Uterus (tissue), 4 donors: Measurements from ENCODE around the gene TMEM202. TPM values are rescaled to one million over a fixed set of nuclear protein-coding genes. Genes with fewer than 3 reads are reported as not detected.
"Not testable (repeated sequence)": the region's sequence is repeated elsewhere in the genome, so short reads cannot be mapped to it uniquely, and the experiment has no call there.

Source experiments
- DNase-seq, 2 donors: peaks; one replicate each; pipeline ENCODE4 v3.0.0-alpha.2; 2019 to 2020
- H3K27ac ChIP-seq, 2 donors: fragments of 200-600 bp; sonication (generic); 1 replicate in 1 of 2; 2 replicates in 1 of 2; pipeline ENCODE4 v1.5.1; 2016 to 2018
- H3K27me3 ChIP-seq, 2 donors: fragments of 200-600 bp; sonication (generic); one replicate each; pipeline ENCODE4 v1.5.1; 2018 to 2019; ENCODE audit warnings: control low read depth in 1 of 2
- H3K36me3 ChIP-seq, 2 donors: fragments of 200-600 bp; sonication (generic); one replicate each; pipeline ENCODE4 v1.5.1; 2019; ENCODE audit warnings: control low read depth in 1 of 2
- H3K4me1 ChIP-seq, 2 donors: fragments of 200-600 bp; sonication (generic); one replicate each; pipeline ENCODE4 v1.5.1; 2018 to 2019; ENCODE audit warnings: control low read depth in 1 of 2
- H3K4me3 ChIP-seq, 2 donors: fragments of 200-600 bp; sonication (generic); 1 replicate in 1 of 2; 2 replicates in 1 of 2; pipeline ENCODE4 v1.5.1; 2018 to 2019; ENCODE audit warnings: mild to moderate bottlenecking in 1 of 2
- H3K9me3 ChIP-seq, 2 donors: fragments of 200-600 bp; sonication (generic); one replicate each; pipeline ENCODE4 v1.5.1; 2019; ENCODE audit warnings: control low read depth in 1 of 2
- CTCF ChIP-seq, 4 experiments: fragments of 200-600 bp in 2 of 4; fragments of 450-650 bp in 2 of 4; sonication (generic) in 2 of 4; IDR thresholded peaks; one replicate each; pipeline ENCODE4 v1.5.1; 2016 to 2019; ENCODE audit warnings: antibody characterized with exemption in 4 of 4, mild to moderate bottlenecking in 2 of 4, moderate library complexity in 1 of 4
- POLR2A ChIP-seq, 2 donors: fragments of 450-650 bp; IDR thresholded peaks; one replicate each; pipeline ENCODE4 v1.6.1; 2016; ENCODE audit warnings: antibody characterized with exemption in 2 of 2, mild to moderate bottlenecking in 1 of 2, moderate library complexity in 1 of 2
- intact Hi-C: fragments of 100-400 bp; cut with DNase I; formaldehyde crosslinking; loops from one replicate; pipeline ENCODE4 v1.15.1; 2023; ENCODE audit warnings: low total_unique reads
- total RNA-seq, 4 donors: library from RNA; depleted of rRNA in 3 of 4; stranded (reverse); fragments of >200 nt in 3 of 4; gene quantifications; one replicate each; pipeline versions ENCODE4 v1.1.0 to v1.2.4, GENCODE V29; 2014 to 2023
- donor health status: DM: yes; HTN: yes; CAD: no.

TMEM202 gene
- total RNA-seq, 4 donors from 2014 or later = not detected

- H3K4me3 ChIP-seq = no peak overlapping the region
- no peaks in the 10 kb centered on the region for H3K36me3 ChIP-seq
- intact Hi-C loops = no loop called here
- H3K27ac ChIP-seq = no peak overlapping the region
- H3K4me1 ChIP-seq = no peaks in the 10 kb centered on the region
- TF ChIP-seq POLR2A (IDR thresholded peaks at IDR 0.05) = no peak
- no peak for TF ChIP-seq CTCF (IDR thresholded peaks at IDR 0.05)
- no peaks in the 10 kb centered on the region for H3K9me3 ChIP-seq
- H3K27me3 ChIP-seq = no peaks in the 10 kb centered on the region
- no peak for DNase-seq
These were observed 23.4 kb downstream of the TMEM202 start for GRCh38 chr15:72421484-72421883.

DNA sequence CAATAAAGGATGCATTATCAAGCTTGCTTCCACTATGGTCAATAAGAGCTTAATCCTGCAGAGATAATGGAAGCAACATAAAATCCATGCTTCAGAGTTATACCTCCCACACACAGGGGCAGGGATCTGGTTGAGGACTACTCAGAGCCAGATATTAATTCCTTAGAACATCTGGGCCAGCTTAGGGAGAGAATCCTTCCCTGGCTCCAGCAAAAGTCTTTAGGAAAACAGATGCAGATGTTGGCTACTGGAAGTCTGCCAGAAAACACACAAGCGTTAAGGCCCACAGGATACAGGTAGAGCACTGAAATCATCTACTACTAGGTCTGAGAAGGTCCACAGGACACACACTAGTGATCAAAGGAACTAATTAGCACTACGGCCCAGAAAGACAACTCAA, 25.2 kb downstream of the TMEM202 start:
- TF ChIP-seq CTCF (IDR thresholded peaks at IDR 0.05) (no peak), POLR2A (IDR thresholded peaks at IDR 0.05) (no peak)
- H3K9me3 ChIP-seq = no peaks in the 10 kb centered on the region
- H3K27ac ChIP-seq = no peak overlapping the region
- intact Hi-C loops = no loop called here
- no peak for DNase-seq
- H3K4me3 ChIP-seq = no peak overlapping the region
- no peaks in the 10 kb centered on the region for H3K27me3 ChIP-seq
- no peaks in the 10 kb centered on the region for H3K36me3 ChIP-seq
- no peaks in the 10 kb centered on the region for H3K4me1 ChIP-seq

GRCh38 chr15:72426753-72427152, 28.6 kb downstream of the TMEM202 start:
- no peak overlapping the region for H3K4me3 ChIP-seq
- no peaks in the 10 kb centered on the region for H3K4me1 ChIP-seq
- intact Hi-C loops = no loop called here

GRCh38 chr15:72437650-72438316, 39.7 kb downstream of the TMEM202 start:
- no peak overlapping the region for H3K4me3 ChIP-seq
- H3K36me3 ChIP-seq = no peaks in the 10 kb centered on the region
- H3K27me3 ChIP-seq = no peaks in the 10 kb centered on the region
- no peak overlapping the region for H3K27ac ChIP-seq
- DNase-seq = no peak
- intact Hi-C loops = no loop called here
- H3K9me3 ChIP-seq = peaks cover 0 to 11% of the 10 kb centered on the region in 2 donors
- no peaks in the 10 kb centered on the region for H3K4me1 ChIP-seq
- no peak for TF ChIP-seq POLR2A (IDR thresholded peaks at IDR 0.05)
- TF ChIP-seq CTCF (IDR thresholded peaks at IDR 0.05) = no peak

More at GRCh38 chr15:72426753-72427152, 28.6 kb downstream of the TMEM202 start:
- no peaks in the 10 kb centered on the region for H3K36me3 ChIP-seq
- TF ChIP-seq POLR2A (IDR thresholded peaks at IDR 0.05) (no peak), CTCF (IDR thresholded peaks at IDR 0.05) (no peak)
- H3K27me3 ChIP-seq = no peaks in the 10 kb centered on the region
- DNase-seq = no peak
- no peak overlapping the region for H3K27ac ChIP-seq
- no peaks in the 10 kb centered on the region for H3K9me3 ChIP-seq

- H3K9me3 ChIP-seq, H3K27me3 ChIP-seq, H3K4me1 ChIP-seq, intact Hi-C loops, H3K36me3 ChIP-seq, H3K4me3 ChIP-seq, DNase-seq, H3K27ac ChIP-seq: not testable (repeated sequence)
These were observed 44.7 kb downstream of the TMEM202 start for GRCh38 chr15:72442848-72443247.

GRCh38 chr15:72445426-72445825, 47.3 kb downstream of the TMEM202 start:
- no peaks in the 10 kb centered on the region for H3K36me3 ChIP-seq
- no peak overlapping the region for H3K27ac ChIP-seq
- peaks cover 0 to 3% of the 10 kb centered on the region in 2 donors for H3K9me3 ChIP-seq
- intact Hi-C loops = no loop called here
- no peak overlapping the region for H3K4me3 ChIP-seq
- no peaks in the 10 kb centered on the region for H3K27me3 ChIP-seq
- DNase-seq = no peak
- TF ChIP-seq POLR2A (IDR thresholded peaks at IDR 0.05) (no peak), CTCF (IDR thresholded peaks at IDR 0.05) (no peak)
- H3K4me1 ChIP-seq = no peaks in the 10 kb centered on the region
